ENCODE results near the gene SC5D. TPM values are rescaled to one million over a fixed set of nuclear protein-coding genes. Genes with fewer than 3 reads are reported as not detected.

The SC5D gene
- total and polyA plus RNA-seq, 2 of the 8 experiments (the other 6 are each of a cell fraction or from before 2014, with no cell fraction given), result 73.9 to 90.3 TPM

- Histone ChIP-seq H3K36me3 (ENCODE audit: control insufficient read depth in 2 of 4, insufficient read depth in 4 of 4, low read length in 3 of 4) (no peaks in the 10 kb centered on the region), H3K14ac (ENCODE audit: insufficient read length) (no peak overlapping the region), H2BK5ac (ENCODE audit: low read depth, low read length) (no peak overlapping the region), H3K23ac (ENCODE audit: insufficient read length) (no peak overlapping the region), H4K20me1 (replicated peaks in 1 of 2; ENCODE audit: control insufficient read depth in 1 of 2, insufficient read depth in 2 of 2, low read length in 2 of 2) (no peaks in the 10 kb centered on the region), H2AFZ (ENCODE audit: low read length) (no peak overlapping the region), H3K27ac (ENCODE audit: low read depth, low read length) (no peak overlapping the region), H3K79me2 (ENCODE audit: control insufficient read depth in 1 of 2, insufficient read depth in 2 of 2, low read length in 2 of 2) (no peaks in the 10 kb centered on the region), H2BK120ac (replicated peaks; ENCODE audit: low read depth, low read length) (no peak overlapping the region), H2BK20ac (ENCODE audit: low read length) (no peak overlapping the region), H4K5ac (ENCODE audit: insufficient read length, low read depth, low read length) (no peak overlapping the region), H3K27me3 (replicated peaks in 1 of 4; ENCODE audit: control insufficient read depth in 3 of 4, extremely low read depth in 1 of 4, insufficient read depth in 3 of 4, low read length in 3 of 4) (no peaks in the 10 kb centered on the region), H3K18ac (ENCODE audit: extremely low read depth, low read length) (no peak overlapping the region), H3K56ac (replicated peaks; ENCODE audit: insufficient read length, low read depth, low read length) (no peak overlapping the region), H2BK12ac (ENCODE audit: low read depth, low read length) (no peak overlapping the region), H3K9me3 (ENCODE audit: insufficient read depth in 2 of 2, low read depth in 1 of 2, low read length in 1 of 2) (no peaks in the 10 kb centered on the region), H4K8ac (ENCODE audit: extremely low read depth, insufficient read depth, low read length) (no peak overlapping the region), H3K79me1 (ENCODE audit: low read depth, low read length) (no peaks in the 10 kb centered on the region), H3K23me2 (ENCODE audit: low read depth, low read length) (no peaks in the 10 kb centered on the region), H2BK15ac (ENCODE audit: low read length) (no peak overlapping the region), H3K4ac (replicated peaks; ENCODE audit: insufficient read length, low read depth, low read length) (no peak overlapping the region), H3K4me2 (ENCODE audit: insufficient read depth in 1 of 2, low read depth in 2 of 2, low read length in 2 of 2) (no peak overlapping the region), H2AK5ac (ENCODE audit: low read depth, low read length) (no peak overlapping the region), H4K91ac (replicated peaks; ENCODE audit: insufficient read length, low read length) (no peak overlapping the region), H3K4me3 (ENCODE audit: extremely low read depth in 1 of 4, insufficient read depth in 2 of 4, low read depth in 3 of 4, low read length in 4 of 4) (no peak overlapping the region), H3K4me1 (replicated peaks in 1 of 4; ENCODE audit: control insufficient read depth in 3 of 4, insufficient read depth in 4 of 4, low read length in 3 of 4) (no peaks in the 10 kb centered on the region), H3K9ac (replicated peaks in 1 of 4; ENCODE audit: extremely low read depth in 1 of 4, low read depth in 3 of 4, low read length in 3 of 4) (no peak overlapping the region)
- ChIA-PET POLR2A (ENCODE audit: partially characterized antibody) (no interaction called here), CTCF (ENCODE audit: partially characterized antibody) (interaction anchor here (0.6 to 1.8 kb wide), 3 partner anchors 21 to 559 kb away, joined by 3 to 6 read pairs (median 4); no protein-coding TSS in a partner anchor)
- FAIRE-seq (peak; percentile 19), DNase-seq (ENCODE audit: low read depth in 1 of 2, low spot score in 2 of 2) (no peak)
- 85% methylated on average over 4 of the region's 4 CpGs; no CpG with 5 or more reads in 1 of the 2 experiments for WGBS, 2 experiments (ENCODE audit: extremely low coverage in 1 of 2, insufficient coverage in 1 of 2, insufficient read length in 1 of 2, insufficient replicate concordance in 2 of 2, low coverage in 1 of 2, low lambda C conversion rate in 2 of 2, missing lambda C conversion rate in 1 of 2)
- TF ChIP-seq TCF12 (IDR thresholded peaks at IDR 0.05; ENCODE audit: low read depth, low read length), result no peak
- TF ChIP-seq MAFK (IDR thresholded peaks at IDR 0.05; ENCODE audit: low read depth, low read length), result no peak
- TF ChIP-seq SP1 (IDR thresholded peaks at IDR 0.05; ENCODE audit: low read depth, low read length), result no peak
- no peak for TF ChIP-seq BACH1 (IDR thresholded peaks at IDR 0.05; ENCODE audit: low read length)
- TF ChIP-seq CBX5 (IDR thresholded peaks at IDR 0.05; ENCODE audit: low read depth, low read length), result no peak
- TF ChIP-seq JUND (IDR thresholded peaks at IDR 0.05; ENCODE audit: low read length), result no peak
- TF ChIP-seq RXRA (IDR thresholded peaks at IDR 0.05; ENCODE audit: insufficient read depth, low read depth, low read length), result no peak
- TF ChIP-seq HDAC2 (IDR thresholded peaks at IDR 0.05; ENCODE audit: borderline replicate concordance in 1 of 2, low read depth in 2 of 2, low read length in 2 of 2), result no peak
- TF ChIP-seq ATF2 (IDR thresholded peaks at IDR 0.05; ENCODE audit: low read length), result no peak
- TF ChIP-seq CEBPB (IDR thresholded peaks at IDR 0.05; ENCODE audit: low read depth, low read length), result no peak
- no peak for TF ChIP-seq E2F6 (IDR thresholded peaks at IDR 0.05)
- TF ChIP-seq SIRT6 (IDR thresholded peaks at IDR 0.05; ENCODE audit: low read length), result no peak
- TF ChIP-seq POLR2AphosphoS5 (IDR thresholded peaks at IDR 0.05; ENCODE audit: low read depth, low read length), result no peak
Measured at GRCh38 chr11:121340032-121340580, 47.5 kb downstream of the SC5D start.

Data from H1 (cell line).